ENCODE data around the gene FRMD4A.
"Not testable (repeated sequence)": the region's sequence is repeated elsewhere in the genome, so short reads cannot be mapped to it uniquely, and the experiment has no call there.

The FRMD4A gene

GRCh38 chr10:13717936-13718772 is 612.6 kb downstream of the FRMD4A start:
- H3K27me3 ChIP-seq (ENCODE audit: control insufficient read depth, insufficient read depth, low read length, poor library complexity, severe bottlenecking) = no peaks in the 10 kb centered on the region
- H3K4me3 ChIP-seq (ENCODE audit: insufficient read depth, low read depth, low read length) = no peak overlapping the region
- H3K27ac ChIP-seq (ENCODE audit: insufficient read depth, low read depth, low read length, poor library complexity, severe bottlenecking) = peak overlapping the region; percentile 40
- WGBS, 2 experiments = 88 to 89% methylated on average over 26 of the region's 26 CpGs
- H3K9me3 ChIP-seq (ENCODE audit: control insufficient read depth, low read length) = no peaks in the 10 kb centered on the region
- peaks cover 9% of the 10 kb centered on the region for H3K4me1 ChIP-seq (ENCODE audit: control insufficient read depth, insufficient read depth, low read length)
- H3K36me3 ChIP-seq (ENCODE audit: control insufficient read depth, insufficient read depth, low read length) = no peaks in the 10 kb centered on the region

GRCh38 chr10:13717571-13717935 is 613.2 kb downstream of the FRMD4A start:
- 97 to 100% methylated on average over 7 to 8 of the region's 8 CpGs for WGBS, 2 experiments
- H3K9me3 ChIP-seq (ENCODE audit: control insufficient read depth, low read length) = no peaks in the 10 kb centered on the region
- no peaks in the 10 kb centered on the region for H3K36me3 ChIP-seq (ENCODE audit: control insufficient read depth, insufficient read depth, low read length)

GRCh38 chr10:13716081-13717071 is 614.3 kb downstream of the FRMD4A start:
- Histone ChIP-seq H3K9me3 (ENCODE audit: control insufficient read depth, low read length) (no peaks in the 10 kb centered on the region), H3K4me3 (ENCODE audit: insufficient read depth, low read depth, low read length) (no peak overlapping the region), H3K36me3 (ENCODE audit: control insufficient read depth, insufficient read depth, low read length) (no peaks in the 10 kb centered on the region), H3K27me3 (ENCODE audit: control insufficient read depth, insufficient read depth, low read length, poor library complexity, severe bottlenecking) (no peaks in the 10 kb centered on the region), H3K27ac (ENCODE audit: insufficient read depth, low read depth, low read length, poor library complexity, severe bottlenecking) (no peak overlapping the region), H3K4me1 (ENCODE audit: control insufficient read depth, insufficient read depth, low read length) (peaks cover 16% of the 10 kb centered on the region)
- WGBS, 2 experiments = 86 to 92% methylated on average over 10 of the region's 10 CpGs

More at GRCh38 chr10:13717571-13717935, 613.2 kb downstream of the FRMD4A start:
- Histone ChIP-seq H3K27ac (ENCODE audit: insufficient read depth, low read depth, low read length, poor library complexity, severe bottlenecking) (no peak overlapping the region), H3K27me3 (ENCODE audit: control insufficient read depth, insufficient read depth, low read length, poor library complexity, severe bottlenecking) (no peaks in the 10 kb centered on the region), H3K4me1 (ENCODE audit: control insufficient read depth, insufficient read depth, low read length) (peaks cover 9% of the 10 kb centered on the region), H3K4me3 (ENCODE audit: insufficient read depth, low read depth, low read length) (no peak overlapping the region)

GRCh38 chr10:13715596-13715995 is 615.1 kb downstream of the FRMD4A start:
- not testable (repeated sequence) for H3K36me3 ChIP-seq (ENCODE audit: control insufficient read depth, insufficient read depth, low read length); H3K9me3 ChIP-seq (ENCODE audit: control insufficient read depth, low read length); H3K4me3 ChIP-seq (ENCODE audit: insufficient read depth, low read depth, low read length); H3K27ac ChIP-seq (ENCODE audit: insufficient read depth, low read depth, low read length, poor library complexity, severe bottlenecking); H3K27me3 ChIP-seq (ENCODE audit: control insufficient read depth, insufficient read depth, low read length, poor library complexity, severe bottlenecking)
- peaks cover 21% of the 10 kb centered on the region for H3K4me1 ChIP-seq (ENCODE audit: control insufficient read depth, insufficient read depth, low read length)
- WGBS, 2 experiments = 76% methylated on average over 4 to 5 of the region's 5 CpGs

GRCh38 chr10:13715100-13715499 is 615.6 kb downstream of the FRMD4A start:
- no peak overlapping the region for H3K4me3 ChIP-seq (ENCODE audit: insufficient read depth, low read depth, low read length)
- no peaks in the 10 kb centered on the region for H3K9me3 ChIP-seq (ENCODE audit: control insufficient read depth, low read length)
- 93 to 94% methylated on average over 5 of the region's 5 CpGs for WGBS, 2 experiments
- H3K4me1 ChIP-seq (ENCODE audit: control insufficient read depth, insufficient read depth, low read length) = peaks cover 21% of the 10 kb centered on the region
- H3K27ac ChIP-seq (ENCODE audit: insufficient read depth, low read depth, low read length, poor library complexity, severe bottlenecking) = no peak overlapping the region
- no peaks in the 10 kb centered on the region for H3K27me3 ChIP-seq (ENCODE audit: control insufficient read depth, insufficient read depth, low read length, poor library complexity, severe bottlenecking)
- no peaks in the 10 kb centered on the region for H3K36me3 ChIP-seq (ENCODE audit: control insufficient read depth, insufficient read depth, low read length)

GRCh38 chr10:13712837-13713581 is 617.7 kb downstream of the FRMD4A start:
- H3K27ac ChIP-seq (ENCODE audit: insufficient read depth, low read depth, low read length, poor library complexity, severe bottlenecking) = no peak overlapping the region
- H3K36me3 ChIP-seq (ENCODE audit: control insufficient read depth, insufficient read depth, low read length) = no peaks in the 10 kb centered on the region
- H3K27me3 ChIP-seq (ENCODE audit: control insufficient read depth, insufficient read depth, low read length, poor library complexity, severe bottlenecking) = no peaks in the 10 kb centered on the region
- WGBS, 2 experiments = 76 to 83% methylated on average over 6 of the region's 6 CpGs
- peaks cover 25% of the 10 kb centered on the region for H3K4me1 ChIP-seq (ENCODE audit: control insufficient read depth, insufficient read depth, low read length)
- no peaks in the 10 kb centered on the region for H3K9me3 ChIP-seq (ENCODE audit: control insufficient read depth, low read length)
- no peak overlapping the region for H3K4me3 ChIP-seq (ENCODE audit: insufficient read depth, low read depth, low read length)

GRCh38 chr10:13712476-13712836 is 618.3 kb downstream of the FRMD4A start:
- no peak overlapping the region for H3K4me3 ChIP-seq (ENCODE audit: insufficient read depth, low read depth, low read length)
- H3K9me3 ChIP-seq (ENCODE audit: control insufficient read depth, low read length) = no peaks in the 10 kb centered on the region
- WGBS, 2 experiments = 93 to 96% methylated on average over 4 of the region's 4 CpGs
- no peaks in the 10 kb centered on the region for H3K36me3 ChIP-seq (ENCODE audit: control insufficient read depth, insufficient read depth, low read length)
- H3K27me3 ChIP-seq (ENCODE audit: control insufficient read depth, insufficient read depth, low read length, poor library complexity, severe bottlenecking) = no peaks in the 10 kb centered on the region
- peaks cover 27% of the 10 kb centered on the region for H3K4me1 ChIP-seq (ENCODE audit: control insufficient read depth, insufficient read depth, low read length)
- H3K27ac ChIP-seq (ENCODE audit: insufficient read depth, low read depth, low read length, poor library complexity, severe bottlenecking) = no peak overlapping the region

- 83 to 89% methylated on average over 9 of the region's 9 CpGs for WGBS, 2 experiments
- no peak overlapping the region for H3K4me3 ChIP-seq (ENCODE audit: insufficient read depth, low read depth, low read length)
- H3K27ac ChIP-seq (ENCODE audit: insufficient read depth, low read depth, low read length, poor library complexity, severe bottlenecking) = no peak overlapping the region
- no peaks in the 10 kb centered on the region for H3K36me3 ChIP-seq (ENCODE audit: control insufficient read depth, insufficient read depth, low read length)
- H3K27me3 ChIP-seq (ENCODE audit: control insufficient read depth, insufficient read depth, low read length, poor library complexity, severe bottlenecking) = no peaks in the 10 kb centered on the region
- no peaks in the 10 kb centered on the region for H3K9me3 ChIP-seq (ENCODE audit: control insufficient read depth, low read length)
- peaks cover 27% of the 10 kb centered on the region for H3K4me1 ChIP-seq (ENCODE audit: control insufficient read depth, insufficient read depth, low read length)
These were observed 619.4 kb downstream of the FRMD4A start for GRCh38 chr10:13711291-13711690.

- Histone ChIP-seq H3K4me1 (ENCODE audit: control insufficient read depth, insufficient read depth, low read length) (peaks cover 34% of the 10 kb centered on the region), H3K36me3 (ENCODE audit: control insufficient read depth, insufficient read depth, low read length) (no peaks in the 10 kb centered on the region), H3K27ac (ENCODE audit: insufficient read depth, low read depth, low read length, poor library complexity, severe bottlenecking) (no peak overlapping the region), H3K27me3 (ENCODE audit: control insufficient read depth, insufficient read depth, low read length, poor library complexity, severe bottlenecking) (no peaks in the 10 kb centered on the region), H3K9me3 (ENCODE audit: control insufficient read depth, low read length) (no peaks in the 10 kb centered on the region), H3K4me3 (ENCODE audit: insufficient read depth, low read depth, low read length) (no peak overlapping the region)
- WGBS, 2 experiments = 90 to 94% methylated on average over 12 of the region's 12 CpGs
These were observed 620.6 kb downstream of the FRMD4A start for GRCh38 chr10:13709931-13710650.
